Heart right ventricle (tissue), 16 donors: Measurements from ENCODE around the gene KIAA0513. TPM values are rescaled to one million over a fixed set of nuclear protein-coding genes. Genes with fewer than 3 reads are reported as not detected.

Source experiments
- ATAC-seq, 8 donors: fragments of 200-7000 bp; cut with Tn5 transposase; one replicate each; pipeline ENCODE4 v1.9.1; 2020; ENCODE audit warnings: mild to moderate bottlenecking in 8 of 8, moderate library complexity in 8 of 8, moderate number of reproducible peaks in 1 of 8
- DNase-seq, 2 donors: peaks; one replicate each; pipeline ENCODE4 v3.0.0-alpha.2; 2020
- H3K27ac ChIP-seq, 10 donors: fragments of 200-600 bp; sonication (generic) in 2 of 10; one replicate each; pipeline versions ENCODE4 v1.5.0 to v1.8.0; 2020 to 2022; ENCODE audit warnings: mild to moderate bottlenecking in 3 of 10
- H3K27me3 ChIP-seq, 7 donors: fragments of 200-600 bp; one replicate each; pipeline ENCODE4 v1.8.0; 2021 to 2022; ENCODE audit warnings: mild to moderate bottlenecking in 2 of 7
- H3K36me3 ChIP-seq, 9 donors: fragments of 200-600 bp; sonication (generic) in 1 of 9; one replicate each; pipeline versions ENCODE4 v1.5.0 to v1.8.0; 2020 to 2022; ENCODE audit warnings: mild to moderate bottlenecking in 2 of 9
- H3K4me1 ChIP-seq, 9 donors: fragments of 200-600 bp; sonication (generic) in 1 of 9; one replicate each; pipeline versions ENCODE4 v1.5.0 to v1.8.0; 2020 to 2022; ENCODE audit warnings: mild to moderate bottlenecking in 4 of 9
- H3K4me3 ChIP-seq, 10 donors: fragments of 200-600 bp; sonication (generic) in 2 of 10; one replicate each; pipeline versions ENCODE4 v1.5.0 to v1.8.0; 2020 to 2022; ENCODE audit warnings: mild to moderate bottlenecking in 7 of 10, moderate library complexity in 2 of 10
- H3K9me3 ChIP-seq, 11 donors: fragments of 200-600 bp in 10 of 11; sonication (generic) in 2 of 11; one replicate each; pipeline versions ENCODE4 v1.5.0 to v1.8.0; 2013 to 2022; ENCODE audit warnings: mild to moderate bottlenecking in 2 of 11, control low read depth in 1 of 11, moderate library complexity in 1 of 11
- CTCF ChIP-seq, 9 donors: fragments of 200-600 bp; sonication (generic) in 2 of 9; IDR thresholded peaks; one replicate each; pipeline versions ENCODE4 v1.5.0 to v1.8.0; 2021 to 2022; ENCODE audit warnings: antibody characterized with exemption in 9 of 9, mild to moderate bottlenecking in 5 of 9, moderate library complexity in 1 of 9
- WGBS, 2 donors: extraction: QIAGEN DNeasy Blood & Tissue Kit; methylation state at CpG; one replicate each; pipeline ENCODE4 v1.1.7; 2013; ENCODE audit warnings: inconsistent platforms in 1 of 2; 5-methylcytosine and 5-hydroxymethylcytosine counted together
- intact Hi-C, 10 donors: fragments of 100-400 bp; cut with DNase I; formaldehyde crosslinking; loops; one replicate each; pipeline versions ENCODE4 v1.11.1 to v1.14.2; 2022
- polyA plus RNA-seq, 2 donors: library from polyadenylated mRNA; stranded (reverse); fragments of 200-250 nt; gene quantifications; one replicate each; pipeline ENCODE4 v1.2.3, GENCODE V29; 2013
- total RNA-seq, 10 donors: library from RNA; stranded (reverse); fragmentation: NEBNext Ultra II Directional in 3 of 10; extraction: Animal tissue kit (Norgen Biotek cat#: 25700) in 3 of 10; gene quantifications; one replicate each; pipeline versions ENCODE4 v1.2.1 to v1.2.4, GENCODE V29; 2021 to 2023
- donor health status: Arrhythmogenic right ventricular cardiomyopathy.
- donor health status: ischemic (EF 13 %, LVEDD 7.1; RV severe dilation, severe dysfunction).
- donor health status: healthy with polysubstance abuse.
- donor health status: DM: no; HTN: yes; CAD: no.
- donor health status: DM: no; HTN: no; CAD: no.
- donor health status: ischemic (EF 25% LVEDD 6.9; RV normal size, moderate dysfunction).
- donor health status: ischemic (EF 25% LVEDD 5.7; RV mildly dilated, moderate dysfunction).
- donor health status: healthy.
- donor health status: DM: yes; HTN: yes; CAD: no.
- donor health status: Ischemic cardiomyopathy.
- donor health status: ischemic (EF 35%, LVEDD 5.7; RV mildly dilated, moderate dysfunction).
- donor health status: nonischemic (EF 11% LVEDD 7.7; RV severe dilation, severe dysfunction).
- donor health status: DM: yes; HTN: yes; CAD: no.
- donor health status: PGD.
- donor health status: ischemic (EF 29% LVEDD 5.4; RV normal size, mild dysfunction).
- donor health status: nonischemic (EF 23%, LVEDD 6.1; RV moderate dilation, normal function).

The KIAA0513 gene
- total and polyA plus RNA-seq, 12 donors, result 2.4 to 10.9 (median 8.3) TPM

- Histone ChIP-seq H3K9me3 (no peaks in the 10 kb centered on the region), H3K4me1 (peaks cover 0 to 25% (median 0%) of the 10 kb centered on the region in 9 donors), H3K4me3 (no peak overlapping the region), H3K36me3 (no peaks in the 10 kb centered on the region), H3K27ac (no peak overlapping the region), H3K27me3 (no peaks in the 10 kb centered on the region)
- WGBS, 2 donors, result 89 to 90% methylated on average over 12 of the region's 12 CpGs
- intact Hi-C loops, result loop anchor here in 1 of 10 donors (10.0 kb wide), 1 partner anchor 291 kb away; no protein-coding TSS in a partner anchor
- TF ChIP-seq CTCF (IDR thresholded peaks at IDR 0.05), result no peak
- no peak for ATAC-seq
- no peak for DNase-seq
Observed at GRCh38 chr16:85104147-85104546, 76.6 kb downstream of the KIAA0513 start.

GRCh38 chr16:85104821-85105391 lies 77.3 kb downstream of the KIAA0513 start:
- peaks cover 0 to 25% (median 0%) of the 10 kb centered on the region in 9 donors for H3K4me1 ChIP-seq
- DNase-seq, result no peak
- H3K4me3 ChIP-seq, result no peak overlapping the region
- no peaks in the 10 kb centered on the region for H3K9me3 ChIP-seq
- TF ChIP-seq CTCF (IDR thresholded peaks at IDR 0.05), result no peak
- no peaks in the 10 kb centered on the region for H3K36me3 ChIP-seq
- peak in 7 of 8 donors; percentile 33 to 57 (median 42) for ATAC-seq
- intact Hi-C loops, result loop anchor here in 1 of 10 donors (10.0 kb wide), 1 partner anchor 290 kb away; no protein-coding TSS in a partner anchor
- 71 to 79% methylated on average over 11 of the region's 11 CpGs for WGBS, 2 donors
- H3K27me3 ChIP-seq, result no peaks in the 10 kb centered on the region
- no peak overlapping the region for H3K27ac ChIP-seq

GRCh38 chr16:85105475-85105874 lies 77.9 kb downstream of the KIAA0513 start:
- TF ChIP-seq CTCF (IDR thresholded peaks at IDR 0.05), result no peak
- no peaks in the 10 kb centered on the region for H3K27me3 ChIP-seq
- no peak for ATAC-seq
- H3K9me3 ChIP-seq, result no peaks in the 10 kb centered on the region
- peaks cover 0 to 25% (median 0%) of the 10 kb centered on the region in 9 donors for H3K4me1 ChIP-seq
- intact Hi-C loops, result loop anchor here in 1 of 10 donors (10.0 kb wide), 1 partner anchor 289 kb away; no protein-coding TSS in a partner anchor
- no peak for DNase-seq
- 80 to 82% methylated on average over 5 of the region's 5 CpGs for WGBS, 2 donors
- no peak overlapping the region for H3K4me3 ChIP-seq
- no peaks in the 10 kb centered on the region for H3K36me3 ChIP-seq
- H3K27ac ChIP-seq, result no peak overlapping the region

DNA sequence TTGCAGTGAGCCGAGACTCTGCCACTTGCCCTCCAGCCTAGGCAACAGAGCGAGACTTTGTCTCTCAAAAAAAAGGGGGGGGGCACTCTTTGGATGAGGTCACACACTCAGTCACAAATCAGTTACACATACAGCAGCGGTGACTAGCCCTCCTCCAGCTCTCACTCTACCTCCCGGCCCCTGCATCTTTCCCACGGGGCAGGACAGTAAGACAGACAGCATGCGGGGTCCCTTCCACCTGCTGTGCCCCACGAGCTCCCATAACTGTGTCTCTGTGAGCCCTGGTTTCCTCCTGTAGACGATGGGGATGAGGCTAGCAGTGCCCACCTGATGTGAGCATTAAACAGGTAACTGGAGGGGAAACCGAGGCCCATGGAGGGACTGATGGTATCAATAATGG lies 79.5 kb downstream of the KIAA0513 start:
- 86 to 87% methylated on average over 9 of the region's 9 CpGs for WGBS, 2 donors
- intact Hi-C loops, result loop anchor here in 1 of 10 donors (10.0 kb wide), 1 partner anchor 288 kb away; no protein-coding TSS in a partner anchor
- DNase-seq, result no peak

More for the DNA sequence above, 79.5 kb downstream of the KIAA0513 start:
- Histone ChIP-seq H3K36me3 (no peaks in the 10 kb centered on the region), H3K9me3 (no peaks in the 10 kb centered on the region), H3K4me1 (peaks cover 0 to 25% (median 0%) of the 10 kb centered on the region in 9 donors), H3K27me3 (no peaks in the 10 kb centered on the region), H3K27ac (no peak overlapping the region), H3K4me3 (no peak overlapping the region)
- no peak for ATAC-seq
- TF ChIP-seq CTCF (IDR thresholded peaks at IDR 0.05), result no peak
